ENCODE data around the gene CACNB4.
"Not testable (repeated sequence)": the region's sequence is repeated elsewhere in the genome, so short reads cannot be mapped to it uniquely, and the experiment has no call there.

The CACNB4 gene

GRCh38 chr2:151891566-151892194 lies 207.2 kb downstream of the CACNB4 start:
- no peak for DNase-seq

GRCh38 chr2:151887164-151887563 lies 211.7 kb downstream of the CACNB4 start:
- DNase-seq: no peak

GRCh38 chr2:151886241-151886640 lies 212.6 kb downstream of the CACNB4 start:
- DNase-seq: no peak

GRCh38 chr2:151882786-151883445 lies 215.9 kb downstream of the CACNB4 start:
- no peak for DNase-seq

GRCh38 chr2:151881342-151881741 lies 217.5 kb downstream of the CACNB4 start:
- DNase-seq: no peak

GRCh38 chr2:151880586-151880985 lies 218.3 kb downstream of the CACNB4 start:
- DNase-seq: no peak

GRCh38 chr2:151878655-151879563 lies 219.9 kb downstream of the CACNB4 start:
- DNase-seq: no peak

- DNase-seq: no peak
Measured at GRCh38 chr2:151878204-151878603, 220.6 kb downstream of the CACNB4 start.

GRCh38 chr2:151875631-151876030 lies 223.2 kb downstream of the CACNB4 start:
- DNase-seq: not testable (repeated sequence)

GRCh38 chr2:151872463-151872862 lies 226.4 kb downstream of the CACNB4 start:
- DNase-seq: no peak

- DNase-seq: no peak
Measured at GRCh38 chr2:151869291-151869690, 229.6 kb downstream of the CACNB4 start.

- DNase-seq: no peak
Measured at GRCh38 chr2:151862700-151863099, 236.1 kb downstream of the CACNB4 start.

- DNase-seq: no peak
Measured at GRCh38 chr2:151861174-151861573, 237.7 kb downstream of the CACNB4 start.

GRCh38 chr2:151860613-151861146 lies 238.2 kb downstream of the CACNB4 start:
- no peak for DNase-seq

- DNase-seq: no peak
Measured at GRCh38 chr2:151860210-151860609, 238.6 kb downstream of the CACNB4 start.

GRCh38 chr2:151857650-151858049 lies 241.2 kb downstream of the CACNB4 start:
- no peak for DNase-seq

- DNase-seq: no peak
Measured at GRCh38 chr2:151855111-151855510, 243.7 kb downstream of the CACNB4 start.

GRCh38 chr2:151853070-151853758 lies 245.6 kb downstream of the CACNB4 start:
- DNase-seq: no peak

GRCh38 chr2:151852260-151853069 lies 246.4 kb downstream of the CACNB4 start:
- no peak for DNase-seq

- no peak for DNase-seq
Measured at GRCh38 chr2:151851761-151852160, 247.1 kb downstream of the CACNB4 start.

GRCh38 chr2:151849413-151850010 lies 249.3 kb downstream of the CACNB4 start:
- no peak for DNase-seq

Measured in right hindlimb (tissue), 1 donor.